Liver (tissue), 9 donors: ENCODE measurements around the gene ACOXL. TPM values are rescaled to one million over a fixed set of nuclear protein-coding genes. Genes with fewer than 3 reads are reported as not detected.
"Not testable (repeated sequence)": the region's sequence is repeated elsewhere in the genome, so short reads cannot be mapped to it uniquely, and the experiment has no call there.

Experiments
- DNase-seq: peaks from one replicate; pipeline ENCODE4 v3.0.0-alpha.2; 2017; ENCODE audit warnings: low spot score
- H3K27ac ChIP-seq, 2 donors: one replicate each; pipeline ENCODE4 v1.7.0; 2013; ENCODE audit warnings: inconsistent platforms in 2 of 2, low read length in 2 of 2, control low read depth in 1 of 2, low read depth in 1 of 2, mild to moderate bottlenecking in 1 of 2
- H3K27me3 ChIP-seq, 4 donors: one replicate each; pipeline versions ENCODE4 v1.6.1 to v1.7.0; 2013; ENCODE audit warnings: low read length in 3 of 4, inconsistent platforms in 1 of 4, mild to moderate bottlenecking in 1 of 4, moderate library complexity in 1 of 4; ENCODE audit not compliant: control insufficient read depth in 4 of 4, insufficient read depth in 4 of 4
- H3K36me3 ChIP-seq, 4 donors: one replicate each; pipeline versions ENCODE4 v1.6.1 to v1.7.0; 2013; ENCODE audit warnings: low read length in 3 of 4, mild to moderate bottlenecking in 3 of 4, low read depth in 1 of 4, moderate library complexity in 1 of 4; ENCODE audit not compliant: control insufficient read depth in 4 of 4, insufficient read depth in 3 of 4
- H3K4me1 ChIP-seq, 4 donors: one replicate each; pipeline versions ENCODE4 v1.6.1 to v1.7.0; 2013; ENCODE audit warnings: low read length in 3 of 4, mild to moderate bottlenecking in 3 of 4, moderate library complexity in 1 of 4; ENCODE audit not compliant: control insufficient read depth in 4 of 4, insufficient read depth in 4 of 4
- H3K4me3 ChIP-seq, 3 donors: one replicate each; pipeline versions ENCODE4 v1.6.1 to v1.7.0; 2013; ENCODE audit warnings: low read length in 3 of 3, control low read depth in 1 of 3, low read depth in 1 of 3, mild to moderate bottlenecking in 1 of 3
- H3K9ac ChIP-seq, 2 donors: one replicate each; pipeline ENCODE4 v1.7.0; 2013; ENCODE audit warnings: low read length in 2 of 2, mild to moderate bottlenecking in 2 of 2, moderate library complexity in 2 of 2, control low read depth in 1 of 2, low read depth in 1 of 2
- H3K9me3 ChIP-seq, 4 donors: one replicate each; pipeline versions ENCODE4 v1.6.1 to v1.7.0; 2013; ENCODE audit warnings: low read length in 3 of 4; ENCODE audit not compliant: control insufficient read depth in 4 of 4
- EGR1 ChIP-seq, 2 donors: IDR thresholded peaks; 2 replicates each; pipeline ENCODE4 v1.6.1; 2016 to 2018; ENCODE audit warnings: antibody characterized with exemption in 2 of 2, low read depth in 2 of 2
- FOXA1 ChIP-seq: IDR thresholded peaks from 2 replicates; pipeline ENCODE4 v1.6.1; 2016; ENCODE audit warnings: antibody characterized with exemption
- FOXA2 ChIP-seq: IDR thresholded peaks from 2 replicates; pipeline ENCODE4 v1.6.1; 2016; ENCODE audit warnings: antibody characterized with exemption
- GABPA ChIP-seq, 2 donors: IDR thresholded peaks in 1 of 2; conservative IDR thresholded peaks in 1 of 2; 2 replicates each; pipeline ENCODE4 v1.6.1; 2016; ENCODE audit warnings: antibody characterized with exemption in 2 of 2, mild to moderate bottlenecking in 1 of 2, moderate library complexity in 1 of 2
- HNF4A ChIP-seq, 2 donors: conservative IDR thresholded peaks; 2 replicates each; pipeline ENCODE4 v1.6.1; 2016; ENCODE audit warnings: antibody characterized with exemption in 2 of 2, mild to moderate bottlenecking in 2 of 2
- HNF4G ChIP-seq: IDR thresholded peaks from 2 replicates; pipeline ENCODE4 v1.6.1; 2016; ENCODE audit warnings: antibody characterized with exemption
- JUND ChIP-seq, 2 donors: IDR thresholded peaks; 2 replicates each; pipeline ENCODE4 v1.6.1; 2016; ENCODE audit warnings: antibody characterized with exemption in 2 of 2
- NR2F2 ChIP-seq: IDR thresholded peaks from 2 replicates; pipeline ENCODE4 v1.6.1; 2016; ENCODE audit warnings: antibody characterized with exemption
- RAD21 ChIP-seq, 2 donors: IDR thresholded peaks; 2 replicates each; pipeline ENCODE4 v1.6.1; 2016; ENCODE audit warnings: antibody characterized with exemption in 2 of 2, mild to moderate bottlenecking in 2 of 2
- RXRA ChIP-seq, 2 donors: IDR thresholded peaks; 2 replicates each; pipeline ENCODE4 v1.6.1; 2017 to 2018; ENCODE audit warnings: antibody characterized with exemption in 2 of 2, mild to moderate bottlenecking in 1 of 2
- SP1 ChIP-seq: IDR thresholded peaks from 2 replicates; pipeline ENCODE4 v1.6.1; 2018; ENCODE audit warnings: antibody characterized with exemption, mild to moderate bottlenecking
- TAF1 ChIP-seq: conservative IDR thresholded peaks from 2 replicates; pipeline ENCODE4 v1.6.1; 2016; ENCODE audit warnings: antibody characterized with exemption, mild to moderate bottlenecking
- YY1 ChIP-seq: IDR thresholded peaks from 2 replicates; pipeline ENCODE4 v1.6.1; 2016; ENCODE audit warnings: antibody characterized with exemption, mild to moderate bottlenecking
- WGBS: extraction: QIAGEN DNeasy Blood & Tissue Kit; methylation state at CpG from one replicate; pipeline ENCODE4 v1.1.7; 2013; 5-methylcytosine and 5-hydroxymethylcytosine counted together
- polyA plus RNA-seq, 2 donors: library from polyadenylated mRNA; stranded (reverse) in 1 of 2; unstranded in 1 of 2; fragments of 200-250 nt in 1 of 2; fragments of >200 nt in 1 of 2; fragmentation: Nextera tagmentation in 1 of 2; extraction: Ambion mirVana in 1 of 2; gene quantifications; one replicate each; pipeline versions ENCODE4 v1.2.1 to v1.2.3, GENCODE V29; 2013 to 2015
- total RNA-seq, 2 donors: library from RNA; depleted of rRNA; stranded (reverse); fragments of >200 nt; gene quantifications; one replicate each; pipeline ENCODE4 v1.2.3, GENCODE V29; 2014
- TF ChIP-seq, protein P1 (sequence below): IDR thresholded peaks from 2 replicates; pipeline ENCODE4 v1.6.1; 2016; ENCODE audit warnings: antibody characterized with exemption
- TF ChIP-seq, protein P2 (sequence below): IDR thresholded peaks from 2 replicates; pipeline ENCODE4 v1.6.1; 2016; ENCODE audit warnings: antibody characterized with exemption
- TF ChIP-seq, protein P3 (sequence below): IDR thresholded peaks from 2 replicates; pipeline ENCODE4 v1.6.1; 2016; ENCODE audit warnings: antibody characterized with exemption
- TF ChIP-seq, protein P4 (sequence below): fragments of 150-350 bp; IDR thresholded peaks from 2 replicates; pipeline ENCODE4 v1.5.1; 2017; ENCODE audit warnings: improper control_type of control experiment, low read depth, low read length; ENCODE audit not compliant: missing input control
- TF ChIP-seq, protein P5 (sequence below): IDR thresholded peaks from 2 replicates; pipeline ENCODE4 v1.6.1; 2016; ENCODE audit warnings: antibody characterized with exemption, mild to moderate bottlenecking
- donor health status: healthy.
- donor health status: healthy.
- donor health status: healthy.
- donor health status: healthy.
- donor health status: healthy.

Gene ACOXL
- total and polyA plus RNA-seq, 4 donors = 0.07 TPM; not detected in 3

DNA sequence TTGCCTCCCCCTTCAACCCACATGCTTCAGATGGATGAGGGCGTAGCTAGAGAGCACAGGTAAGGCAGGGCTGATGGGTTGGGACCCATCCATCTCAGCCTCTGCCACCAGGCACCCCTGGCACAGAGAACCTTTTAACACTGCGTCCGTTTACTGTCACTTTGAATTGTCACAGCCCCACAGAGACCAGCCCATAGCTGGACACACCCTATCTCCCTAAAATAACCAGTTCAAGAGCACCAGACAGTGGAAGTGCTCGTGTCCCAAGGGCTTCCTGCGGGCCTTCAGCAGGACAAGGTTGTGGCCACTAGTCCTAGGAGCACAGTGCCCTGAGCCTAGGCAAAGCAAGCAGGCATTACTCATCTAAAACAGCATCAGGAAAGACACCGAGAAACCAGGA is 34.1 kb upstream of the ACOXL start:
- not testable (repeated sequence) for H3K27ac ChIP-seq, H3K9ac ChIP-seq, H3K4me3 ChIP-seq, H3K36me3 ChIP-seq, H3K9me3 ChIP-seq, H3K4me1 ChIP-seq, H3K27me3 ChIP-seq, DNase-seq
- no CpG with 5 or more reads among the region's 6 CpGs for WGBS

DNA sequence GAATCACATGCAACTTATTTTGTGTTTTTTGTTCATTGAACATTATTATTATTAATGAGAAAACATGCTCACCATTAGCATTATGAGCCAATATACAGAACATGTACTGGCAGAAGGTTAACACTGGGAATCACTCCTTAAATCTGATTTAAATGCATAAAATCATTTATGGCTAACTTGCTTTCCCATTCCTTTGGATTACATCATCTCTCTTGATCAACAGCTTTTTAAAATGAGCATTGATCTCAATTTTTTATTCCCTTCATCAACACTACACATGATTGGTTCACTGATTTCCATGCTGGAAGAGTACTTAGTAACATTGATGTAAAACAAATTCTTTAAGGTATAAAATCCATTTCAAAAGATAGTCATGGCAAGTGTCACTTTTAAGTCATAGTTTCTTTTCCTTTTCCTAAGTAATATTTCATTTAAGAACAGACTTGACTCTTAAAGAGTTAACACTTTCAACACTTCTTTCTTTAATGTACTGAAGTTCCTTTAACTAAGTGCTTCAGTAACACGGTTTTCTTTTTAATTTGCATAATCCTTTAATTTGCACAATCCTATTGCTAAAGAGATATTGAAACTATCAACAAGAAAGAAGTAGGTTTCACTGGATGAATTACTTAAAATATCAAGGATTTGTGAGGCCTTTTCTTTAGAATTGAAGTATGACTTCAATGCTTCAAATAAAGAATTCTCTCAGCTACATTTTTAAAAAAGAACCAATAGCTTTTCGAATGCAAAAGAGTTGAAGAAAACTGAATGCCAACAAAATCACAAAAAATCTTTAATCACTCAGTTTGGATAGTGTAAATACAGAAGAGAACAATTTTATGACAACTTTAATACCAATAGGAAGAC is 29.6 kb upstream of the ACOXL start:
- H3K4me1 ChIP-seq = no peaks in the 10 kb centered on the region
- DNase-seq = no peak
- no peak overlapping the region for H3K27ac ChIP-seq
- no peak overlapping the region for H3K9ac ChIP-seq
- H3K9me3 ChIP-seq = no peaks in the 10 kb centered on the region
- no peaks in the 10 kb centered on the region for H3K27me3 ChIP-seq
- WGBS = 56% methylated on average over 2 of the region's 2 CpGs
- no peak overlapping the region for H3K4me3 ChIP-seq
- H3K36me3 ChIP-seq = no peaks in the 10 kb centered on the region
- no peak for TF ChIP-seq YY1
- TF ChIP-seq HNF4A (conservative IDR thresholded peaks at IDR 0.05) = no peak

DNA sequence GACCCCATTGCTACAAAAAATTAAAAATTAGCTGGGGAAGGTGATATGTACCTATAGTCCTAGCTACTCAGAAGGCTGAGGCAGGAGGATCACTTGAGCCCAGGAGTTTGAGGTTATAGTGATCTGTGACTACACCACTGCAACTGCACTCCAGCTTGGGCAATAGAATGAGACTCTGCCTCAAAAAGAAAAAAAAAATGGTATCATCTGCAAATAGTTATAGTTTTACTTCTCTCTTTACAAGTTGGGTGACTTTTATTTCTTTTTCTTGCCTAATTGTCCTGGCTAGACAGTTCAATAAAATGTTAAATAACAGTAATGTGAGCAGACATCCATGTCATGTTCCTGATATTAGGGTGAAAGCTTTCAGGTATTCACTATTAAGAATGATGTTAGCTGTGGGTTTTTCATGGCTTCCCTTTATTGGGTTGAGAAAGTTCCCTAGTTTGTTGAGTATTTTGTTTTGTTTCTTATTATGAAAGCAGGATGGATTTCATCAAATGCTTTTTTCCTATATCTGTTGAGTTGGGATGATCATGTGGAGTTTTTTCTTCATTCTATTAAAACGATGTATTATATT is 24.9 kb upstream of the ACOXL start:
- Histone ChIP-seq H3K36me3 (no peaks in the 10 kb centered on the region), H3K27ac (no peak overlapping the region), H3K9me3 (no peaks in the 10 kb centered on the region), H3K9ac (no peak overlapping the region), H3K4me1 (no peaks in the 10 kb centered on the region), H3K4me3 (no peak overlapping the region), H3K27me3 (no peaks in the 10 kb centered on the region)
- TF ChIP-seq RXRA (IDR thresholded peaks at IDR 0.05) = no peak
- TF ChIP-seq SP1 = no peak
- TF ChIP-seq TAF1 = no peak
- no peak for TF ChIP-seq HNF4G
- TF ChIP-seq, protein P1, sequence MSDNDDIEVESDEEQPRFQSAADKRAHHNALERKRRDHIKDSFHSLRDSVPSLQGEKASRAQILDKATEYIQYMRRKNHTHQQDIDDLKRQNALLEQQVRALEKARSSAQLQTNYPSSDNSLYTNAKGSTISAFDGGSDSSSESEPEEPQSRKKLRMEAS = no peak
- TF ChIP-seq, protein P2, sequence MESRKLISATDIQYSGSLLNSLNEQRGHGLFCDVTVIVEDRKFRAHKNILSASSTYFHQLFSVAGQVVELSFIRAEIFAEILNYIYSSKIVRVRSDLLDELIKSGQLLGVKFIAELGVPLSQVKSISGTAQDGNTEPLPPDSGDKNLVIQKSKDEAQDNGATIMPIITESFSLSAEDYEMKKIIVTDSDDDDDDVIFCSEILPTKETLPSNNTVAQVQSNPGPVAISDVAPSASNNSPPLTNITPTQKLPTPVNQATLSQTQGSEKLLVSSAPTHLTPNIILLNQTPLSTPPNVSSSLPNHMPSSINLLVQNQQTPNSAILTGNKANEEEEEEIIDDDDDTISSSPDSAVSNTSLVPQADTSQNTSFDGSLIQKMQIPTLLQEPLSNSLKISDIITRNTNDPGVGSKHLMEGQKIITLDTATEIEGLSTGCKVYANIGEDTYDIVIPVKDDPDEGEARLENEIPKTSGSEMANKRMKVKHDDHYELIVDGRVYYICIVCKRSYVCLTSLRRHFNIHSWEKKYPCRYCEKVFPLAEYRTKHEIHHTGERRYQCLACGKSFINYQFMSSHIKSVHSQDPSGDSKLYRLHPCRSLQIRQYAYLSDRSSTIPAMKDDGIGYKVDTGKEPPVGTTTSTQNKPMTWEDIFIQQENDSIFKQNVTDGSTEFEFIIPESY = no peak
- TF ChIP-seq JUND (IDR thresholded peaks at IDR 0.05) = no peak
- TF ChIP-seq YY1 = no peak
- TF ChIP-seq EGR1 (IDR thresholded peaks at IDR 0.05; ENCODE audit: low read depth in 2 of 2) = no peak
- no peak for TF ChIP-seq FOXA1
- no peak for TF ChIP-seq GABPA (IDR thresholded peaks at IDR 0.05 in 1 of 2, conservative IDR thresholded peaks at IDR 0.05 in 1 of 2)
- TF ChIP-seq, protein P3, sequence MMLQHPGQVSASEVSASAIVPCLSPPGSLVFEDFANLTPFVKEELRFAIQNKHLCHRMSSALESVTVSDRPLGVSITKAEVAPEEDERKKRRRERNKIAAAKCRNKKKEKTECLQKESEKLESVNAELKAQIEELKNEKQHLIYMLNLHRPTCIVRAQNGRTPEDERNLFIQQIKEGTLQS = no peak
- TF ChIP-seq, protein P4, sequence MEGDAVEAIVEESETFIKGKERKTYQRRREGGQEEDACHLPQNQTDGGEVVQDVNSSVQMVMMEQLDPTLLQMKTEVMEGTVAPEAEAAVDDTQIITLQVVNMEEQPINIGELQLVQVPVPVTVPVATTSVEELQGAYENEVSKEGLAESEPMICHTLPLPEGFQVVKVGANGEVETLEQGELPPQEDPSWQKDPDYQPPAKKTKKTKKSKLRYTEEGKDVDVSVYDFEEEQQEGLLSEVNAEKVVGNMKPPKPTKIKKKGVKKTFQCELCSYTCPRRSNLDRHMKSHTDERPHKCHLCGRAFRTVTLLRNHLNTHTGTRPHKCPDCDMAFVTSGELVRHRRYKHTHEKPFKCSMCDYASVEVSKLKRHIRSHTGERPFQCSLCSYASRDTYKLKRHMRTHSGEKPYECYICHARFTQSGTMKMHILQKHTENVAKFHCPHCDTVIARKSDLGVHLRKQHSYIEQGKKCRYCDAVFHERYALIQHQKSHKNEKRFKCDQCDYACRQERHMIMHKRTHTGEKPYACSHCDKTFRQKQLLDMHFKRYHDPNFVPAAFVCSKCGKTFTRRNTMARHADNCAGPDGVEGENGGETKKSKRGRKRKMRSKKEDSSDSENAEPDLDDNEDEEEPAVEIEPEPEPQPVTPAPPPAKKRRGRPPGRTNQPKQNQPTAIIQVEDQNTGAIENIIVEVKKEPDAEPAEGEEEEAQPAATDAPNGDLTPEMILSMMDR = no peak
- TF ChIP-seq, protein P5, sequence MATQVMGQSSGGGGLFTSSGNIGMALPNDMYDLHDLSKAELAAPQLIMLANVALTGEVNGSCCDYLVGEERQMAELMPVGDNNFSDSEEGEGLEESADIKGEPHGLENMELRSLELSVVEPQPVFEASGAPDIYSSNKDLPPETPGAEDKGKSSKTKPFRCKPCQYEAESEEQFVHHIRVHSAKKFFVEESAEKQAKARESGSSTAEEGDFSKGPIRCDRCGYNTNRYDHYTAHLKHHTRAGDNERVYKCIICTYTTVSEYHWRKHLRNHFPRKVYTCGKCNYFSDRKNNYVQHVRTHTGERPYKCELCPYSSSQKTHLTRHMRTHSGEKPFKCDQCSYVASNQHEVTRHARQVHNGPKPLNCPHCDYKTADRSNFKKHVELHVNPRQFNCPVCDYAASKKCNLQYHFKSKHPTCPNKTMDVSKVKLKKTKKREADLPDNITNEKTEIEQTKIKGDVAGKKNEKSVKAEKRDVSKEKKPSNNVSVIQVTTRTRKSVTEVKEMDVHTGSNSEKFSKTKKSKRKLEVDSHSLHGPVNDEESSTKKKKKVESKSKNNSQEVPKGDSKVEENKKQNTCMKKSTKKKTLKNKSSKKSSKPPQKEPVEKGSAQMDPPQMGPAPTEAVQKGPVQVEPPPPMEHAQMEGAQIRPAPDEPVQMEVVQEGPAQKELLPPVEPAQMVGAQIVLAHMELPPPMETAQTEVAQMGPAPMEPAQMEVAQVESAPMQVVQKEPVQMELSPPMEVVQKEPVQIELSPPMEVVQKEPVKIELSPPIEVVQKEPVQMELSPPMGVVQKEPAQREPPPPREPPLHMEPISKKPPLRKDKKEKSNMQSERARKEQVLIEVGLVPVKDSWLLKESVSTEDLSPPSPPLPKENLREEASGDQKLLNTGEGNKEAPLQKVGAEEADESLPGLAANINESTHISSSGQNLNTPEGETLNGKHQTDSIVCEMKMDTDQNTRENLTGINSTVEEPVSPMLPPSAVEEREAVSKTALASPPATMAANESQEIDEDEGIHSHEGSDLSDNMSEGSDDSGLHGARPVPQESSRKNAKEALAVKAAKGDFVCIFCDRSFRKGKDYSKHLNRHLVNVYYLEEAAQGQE = no peak
- TF ChIP-seq NR2F2 = no peak
- TF ChIP-seq RAD21 (IDR thresholded peaks at IDR 0.05) = no peak
- no peak for TF ChIP-seq HNF4A (conservative IDR thresholded peaks at IDR 0.05)
- no peak for TF ChIP-seq FOXA2
- DNase-seq = no peak
- 72% methylated on average over 1 of the region's 1 CpG for WGBS
